ENCODE measurements around the gene DCC. TPM values are rescaled to one million over a fixed set of nuclear protein-coding genes. Genes with fewer than 3 reads are reported as not detected.

The DCC gene
- total RNA-seq, 1 donor from 2014 or later: 14.7 TPM

DNA sequence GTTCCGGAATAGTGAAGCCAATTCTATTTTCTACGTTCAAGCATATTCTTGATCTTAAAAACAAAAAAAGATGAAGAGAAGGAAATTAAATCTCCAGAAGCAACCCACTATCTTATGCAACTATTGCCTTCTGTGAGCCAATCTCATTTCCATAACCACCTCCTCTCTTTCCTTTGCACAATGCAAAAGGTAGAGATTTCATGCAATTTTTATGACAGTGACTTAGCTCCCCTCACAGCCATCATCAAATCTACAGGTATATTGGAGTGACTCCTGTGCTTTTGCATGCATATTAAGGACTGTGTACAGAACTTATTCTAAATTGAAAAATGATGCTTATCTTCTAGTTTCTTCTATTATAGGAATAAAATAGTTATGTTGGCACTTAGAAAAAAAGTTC, 191.8 kb downstream of the DCC start:
- H3K4me1 Mint-ChIP-seq (ENCODE audit: unreplicated experiment): no peaks in the 10 kb centered on the region
- no peaks in the 10 kb centered on the region for H3K27me3 Mint-ChIP-seq (ENCODE audit: unreplicated experiment)
- no peaks in the 10 kb centered on the region for H3K9me3 Mint-ChIP-seq (ENCODE audit: unreplicated experiment)
- no peak overlapping the region for H3K4me3 Mint-ChIP-seq (ENCODE audit: unreplicated experiment)
- no peak for DNase-seq (ENCODE audit: low spot score)
- TF ChIP-seq, protein P1, sequence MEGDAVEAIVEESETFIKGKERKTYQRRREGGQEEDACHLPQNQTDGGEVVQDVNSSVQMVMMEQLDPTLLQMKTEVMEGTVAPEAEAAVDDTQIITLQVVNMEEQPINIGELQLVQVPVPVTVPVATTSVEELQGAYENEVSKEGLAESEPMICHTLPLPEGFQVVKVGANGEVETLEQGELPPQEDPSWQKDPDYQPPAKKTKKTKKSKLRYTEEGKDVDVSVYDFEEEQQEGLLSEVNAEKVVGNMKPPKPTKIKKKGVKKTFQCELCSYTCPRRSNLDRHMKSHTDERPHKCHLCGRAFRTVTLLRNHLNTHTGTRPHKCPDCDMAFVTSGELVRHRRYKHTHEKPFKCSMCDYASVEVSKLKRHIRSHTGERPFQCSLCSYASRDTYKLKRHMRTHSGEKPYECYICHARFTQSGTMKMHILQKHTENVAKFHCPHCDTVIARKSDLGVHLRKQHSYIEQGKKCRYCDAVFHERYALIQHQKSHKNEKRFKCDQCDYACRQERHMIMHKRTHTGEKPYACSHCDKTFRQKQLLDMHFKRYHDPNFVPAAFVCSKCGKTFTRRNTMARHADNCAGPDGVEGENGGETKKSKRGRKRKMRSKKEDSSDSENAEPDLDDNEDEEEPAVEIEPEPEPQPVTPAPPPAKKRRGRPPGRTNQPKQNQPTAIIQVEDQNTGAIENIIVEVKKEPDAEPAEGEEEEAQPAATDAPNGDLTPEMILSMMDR (IDR thresholded peaks at IDR 0.05; ENCODE audit: unreplicated experiment): no peak
- no peak overlapping the region for H3K27ac Mint-ChIP-seq (ENCODE audit: unreplicated experiment)
- no peaks in the 10 kb centered on the region for H3K36me3 Mint-ChIP-seq (ENCODE audit: low read depth, unreplicated experiment)

DNA sequence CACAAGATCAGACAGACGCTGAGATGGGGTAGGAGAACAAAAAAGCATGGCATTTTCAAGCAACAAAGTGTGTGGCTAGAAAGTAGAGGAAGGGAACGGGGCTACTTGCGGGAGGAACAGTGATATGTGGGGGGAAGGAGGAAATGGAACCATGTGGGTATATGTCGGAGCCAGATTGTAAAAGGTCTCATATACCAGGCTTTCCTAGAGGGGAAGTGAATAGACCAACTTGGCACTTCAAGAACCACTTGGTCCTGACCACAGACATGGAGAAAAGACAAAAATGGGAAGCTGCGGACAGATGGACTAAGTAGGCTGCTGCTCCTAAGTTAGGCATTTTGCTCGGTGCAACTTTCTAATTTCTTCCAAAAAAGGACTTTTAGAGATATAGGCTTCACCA, 196.0 kb downstream of the DCC start:
- Mint-ChIP-seq H3K27me3 (ENCODE audit: unreplicated experiment) (no peaks in the 10 kb centered on the region), H3K27ac (ENCODE audit: unreplicated experiment) (no peak overlapping the region), H3K4me1 (ENCODE audit: unreplicated experiment) (no peaks in the 10 kb centered on the region), H3K4me3 (ENCODE audit: unreplicated experiment) (no peak overlapping the region), H3K9me3 (ENCODE audit: unreplicated experiment) (peaks cover 9% of the 10 kb centered on the region), H3K36me3 (ENCODE audit: low read depth, unreplicated experiment) (no peaks in the 10 kb centered on the region)
- no peak for DNase-seq (ENCODE audit: low spot score)
- TF ChIP-seq, protein P1 (IDR thresholded peaks at IDR 0.05; ENCODE audit: unreplicated experiment): no peak

DNA sequence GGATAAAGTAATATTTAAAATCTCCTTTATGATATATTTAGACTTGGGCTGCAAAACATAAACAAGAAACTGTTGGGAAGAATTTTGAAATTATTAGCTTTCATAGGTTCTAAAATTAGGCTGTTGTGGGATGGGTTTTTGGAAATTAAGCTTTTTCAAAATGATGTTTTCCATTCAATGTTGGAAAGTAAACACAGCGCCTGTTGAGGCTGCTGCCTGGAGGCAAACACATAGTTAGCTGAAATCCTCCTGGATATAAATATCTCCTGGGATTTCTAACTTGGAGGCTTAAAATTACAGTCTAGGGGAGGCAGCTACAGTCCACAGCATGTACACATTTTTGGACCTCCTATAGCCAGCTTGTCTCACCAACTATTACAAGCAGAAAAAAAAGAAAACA, 197.3 kb downstream of the DCC start:
- TF ChIP-seq, protein P1 (IDR thresholded peaks at IDR 0.05; ENCODE audit: unreplicated experiment): no peak
- Mint-ChIP-seq H3K4me3 (ENCODE audit: unreplicated experiment) (no peak overlapping the region), H3K27ac (ENCODE audit: unreplicated experiment) (no peak overlapping the region), H3K4me1 (ENCODE audit: unreplicated experiment) (no peaks in the 10 kb centered on the region), H3K36me3 (ENCODE audit: low read depth, unreplicated experiment) (no peaks in the 10 kb centered on the region), H3K9me3 (ENCODE audit: unreplicated experiment) (peaks cover 9% of the 10 kb centered on the region), H3K27me3 (ENCODE audit: unreplicated experiment) (no peaks in the 10 kb centered on the region)
- no peak for DNase-seq (ENCODE audit: low spot score)

DNA sequence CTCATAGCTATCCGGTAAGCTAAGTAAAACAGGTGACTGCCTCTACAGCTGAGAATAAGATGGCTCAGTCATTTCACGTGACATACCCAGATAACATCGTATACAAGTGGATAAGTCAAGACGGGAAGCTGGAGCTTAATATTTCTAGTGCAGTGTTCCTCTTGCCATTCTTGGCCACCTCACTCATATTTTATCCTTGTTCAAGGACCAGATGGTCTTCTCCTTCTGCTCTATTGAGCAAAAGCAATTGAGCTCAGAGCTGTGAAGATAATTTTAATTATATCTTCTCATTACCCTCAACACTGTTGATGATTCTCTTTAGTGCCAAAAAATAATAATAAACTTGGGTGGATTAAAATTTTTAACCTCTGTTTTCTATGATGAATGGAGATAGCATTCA, 201.1 kb downstream of the DCC start:
- Mint-ChIP-seq H3K9me3 (ENCODE audit: unreplicated experiment) (peaks cover 9% of the 10 kb centered on the region), H3K4me3 (ENCODE audit: unreplicated experiment) (no peak overlapping the region), H3K27me3 (ENCODE audit: unreplicated experiment) (no peaks in the 10 kb centered on the region), H3K27ac (ENCODE audit: unreplicated experiment) (no peak overlapping the region), H3K4me1 (ENCODE audit: unreplicated experiment) (no peaks in the 10 kb centered on the region), H3K36me3 (ENCODE audit: low read depth, unreplicated experiment) (no peaks in the 10 kb centered on the region)
- no peak for DNase-seq (ENCODE audit: low spot score)
- TF ChIP-seq, protein P1 (IDR thresholded peaks at IDR 0.05; ENCODE audit: unreplicated experiment): no peak

DNA sequence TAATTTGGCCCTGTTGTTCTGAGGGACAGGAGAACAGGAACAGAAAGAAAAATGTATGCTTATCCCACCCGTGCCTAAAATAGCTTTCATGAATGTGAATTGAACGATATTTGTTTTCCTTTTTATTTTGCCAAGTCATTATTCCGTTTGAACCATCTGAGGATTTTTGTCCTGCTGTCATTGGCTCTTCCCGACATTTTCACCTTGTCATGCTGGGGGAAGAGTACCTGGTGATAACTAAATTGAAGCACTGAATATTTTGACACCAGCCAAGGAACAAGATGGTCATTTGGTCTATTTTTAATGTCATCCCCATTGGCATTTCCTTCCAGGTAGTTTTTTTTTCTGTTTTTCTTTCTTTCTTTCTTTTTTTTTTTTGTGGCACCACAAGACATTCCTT, 204.1 kb downstream of the DCC start:
- DNase-seq (ENCODE audit: low spot score): no peak
- H3K4me3 Mint-ChIP-seq (ENCODE audit: unreplicated experiment): no peak overlapping the region
- TF ChIP-seq, protein P1 (IDR thresholded peaks at IDR 0.05; ENCODE audit: unreplicated experiment): no peak
- no peak overlapping the region for H3K27ac Mint-ChIP-seq (ENCODE audit: unreplicated experiment)
- no peaks in the 10 kb centered on the region for H3K9me3 Mint-ChIP-seq (ENCODE audit: unreplicated experiment)
- no peaks in the 10 kb centered on the region for H3K27me3 Mint-ChIP-seq (ENCODE audit: unreplicated experiment)
- H3K4me1 Mint-ChIP-seq (ENCODE audit: unreplicated experiment): no peaks in the 10 kb centered on the region
- no peaks in the 10 kb centered on the region for H3K36me3 Mint-ChIP-seq (ENCODE audit: low read depth, unreplicated experiment)

Measured in endothelial cell (in vitro differentiated cells).